GM12875 (cell line): ENCODE data around the gene ZBTB46.

Source experiments
- H3K4me3 ChIP-seq: one replicate; pipeline ENCODE4 v1.5.1; 2011; ENCODE audit warnings: low read depth, low read length, control low read depth
- CTCF ChIP-seq: IDR thresholded peaks from 2 replicates; pipeline ENCODE4 v1.5.1; 2011; ENCODE audit warnings: low read depth, mild to moderate bottlenecking, control low read depth, inconsistent platforms, low read length, moderate library complexity, borderline replicate concordance; ENCODE audit not compliant: insufficient read depth

ZBTB46 gene

GRCh38 chr20:63766695-63767426 lies 64.2 kb downstream of the ZBTB46 start:
- H3K4me3 ChIP-seq = no peak overlapping the region
- no peak for TF ChIP-seq CTCF

- H3K4me3 ChIP-seq = no peak overlapping the region
- no peak for TF ChIP-seq CTCF
Observed at GRCh38 chr20:63765902-63766301, 65.2 kb downstream of the ZBTB46 start.

GRCh38 chr20:63765082-63765873 lies 65.8 kb downstream of the ZBTB46 start:
- no peak overlapping the region for H3K4me3 ChIP-seq
- TF ChIP-seq CTCF = no peak

GRCh38 chr20:63759377-63759901 lies 71.6 kb downstream of the ZBTB46 start:
- no peak overlapping the region for H3K4me3 ChIP-seq
- no peak for TF ChIP-seq CTCF

GRCh38 chr20:63758152-63758551 lies 72.9 kb downstream of the ZBTB46 start:
- H3K4me3 ChIP-seq = no peak overlapping the region

GRCh38 chr20:63756648-63756991 lies 74.4 kb downstream of the ZBTB46 start:
- TF ChIP-seq CTCF = no peak
- no peak overlapping the region for H3K4me3 ChIP-seq

More at GRCh38 chr20:63758152-63758551, 72.9 kb downstream of the ZBTB46 start:
- no peak for TF ChIP-seq CTCF
